Amygdala (tissue), 56 donors: ENCODE data around the gene PTPN4.

Experiments
- DNase-seq, 56 donors: peaks; one replicate each; lab custom pipeline; 2025; lab: John Stamatoyannopoulos, UW

The PTPN4 gene

GRCh38 chr2:119837759-119838158 is 78.0 kb downstream of the PTPN4 start:
- DNase-seq = no peak

- no peak for DNase-seq
Observed at GRCh38 chr2:119838179-119838578, 78.5 kb downstream of the PTPN4 start.

GRCh38 chr2:119841550-119841949 is 81.8 kb downstream of the PTPN4 start:
- DNase-seq = no peak

- no peak for DNase-seq
Observed at GRCh38 chr2:119846021-119846420, 86.3 kb downstream of the PTPN4 start.

- DNase-seq = no peak
Observed at GRCh38 chr2:119849838-119850565, 90.3 kb downstream of the PTPN4 start.

GRCh38 chr2:119852214-119852613 is 92.5 kb downstream of the PTPN4 start:
- no peak for DNase-seq

GRCh38 chr2:119853777-119854399 is 94.2 kb downstream of the PTPN4 start:
- DNase-seq = no peak

- DNase-seq = no peak
Observed at GRCh38 chr2:119856469-119856901, 96.8 kb downstream of the PTPN4 start.

- DNase-seq = no peak
Observed at GRCh38 chr2:119857742-119858141, 98.0 kb downstream of the PTPN4 start.

- DNase-seq = no peak
Observed at GRCh38 chr2:119859528-119859927, 99.8 kb downstream of the PTPN4 start.

GRCh38 chr2:119860924-119861323 is 101.2 kb downstream of the PTPN4 start:
- no peak for DNase-seq

- no peak for DNase-seq
Observed at GRCh38 chr2:119862127-119862889, 102.6 kb downstream of the PTPN4 start.

- no peak for DNase-seq
Observed at GRCh38 chr2:119864318-119864717, 104.6 kb downstream of the PTPN4 start.

- no peak for DNase-seq
Observed at GRCh38 chr2:119871725-119872124, 112.0 kb downstream of the PTPN4 start.

GRCh38 chr2:119873350-119874315 is 113.9 kb downstream of the PTPN4 start:
- DNase-seq = no peak

GRCh38 chr2:119879502-119879901 is 119.8 kb downstream of the PTPN4 start:
- no peak for DNase-seq

GRCh38 chr2:119888680-119889079 is 129.0 kb downstream of the PTPN4 start:
- DNase-seq = no peak

GRCh38 chr2:119897736-119898395 is 138.1 kb downstream of the PTPN4 start:
- DNase-seq = no peak

GRCh38 chr2:119901013-119901412 is 141.3 kb downstream of the PTPN4 start:
- DNase-seq = no peak

GRCh38 chr2:119910566-119910965 is 150.8 kb downstream of the PTPN4 start:
- DNase-seq = no peak
